H4 (cell line): ENCODE results near the gene SLIT3. TPM values are rescaled to one million over a fixed set of nuclear protein-coding genes. Genes with fewer than 3 reads are reported as not detected.
"Not testable (repeated sequence)": the region's sequence is repeated elsewhere in the genome, so short reads cannot be mapped to it uniquely, and the experiment has no call there.

Source experiments
- DNase-seq: peaks from one replicate; pipeline ENCODE4 v3.0.0-alpha.2; 2015; ENCODE audit warnings: low spot score
- total RNA-seq: library from RNA; depleted of rRNA; stranded (reverse); fragments of >200 nt; shearing (Covaris generic); gene quantifications from 2 replicates; pipeline ENCODE4 v1.2.3, GENCODE V29; 2014

Gene SLIT3
- total RNA-seq, 1 experiment from 2014 or later: 0.58 TPM

DNA sequence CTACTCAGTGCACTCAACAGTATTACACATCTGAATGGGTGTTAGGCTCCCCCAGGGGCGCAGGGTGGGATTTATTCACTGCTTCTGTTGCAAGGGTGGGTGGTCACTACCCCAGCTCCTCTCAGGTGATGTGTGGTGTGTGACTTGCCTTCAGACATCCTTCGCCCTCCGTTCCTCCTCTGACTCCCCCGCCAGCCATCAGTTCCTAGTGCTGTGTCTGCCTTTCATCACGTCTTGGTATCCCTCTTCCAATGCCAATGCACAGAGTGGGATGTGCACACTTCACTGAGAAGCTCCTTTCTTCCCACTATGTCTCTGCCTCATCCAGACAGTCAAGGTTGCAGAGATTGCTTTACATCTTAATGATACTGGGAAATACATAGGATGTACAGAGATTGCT lies 79.4 kb downstream of the SLIT3 start:
- no peak for DNase-seq

DNA sequence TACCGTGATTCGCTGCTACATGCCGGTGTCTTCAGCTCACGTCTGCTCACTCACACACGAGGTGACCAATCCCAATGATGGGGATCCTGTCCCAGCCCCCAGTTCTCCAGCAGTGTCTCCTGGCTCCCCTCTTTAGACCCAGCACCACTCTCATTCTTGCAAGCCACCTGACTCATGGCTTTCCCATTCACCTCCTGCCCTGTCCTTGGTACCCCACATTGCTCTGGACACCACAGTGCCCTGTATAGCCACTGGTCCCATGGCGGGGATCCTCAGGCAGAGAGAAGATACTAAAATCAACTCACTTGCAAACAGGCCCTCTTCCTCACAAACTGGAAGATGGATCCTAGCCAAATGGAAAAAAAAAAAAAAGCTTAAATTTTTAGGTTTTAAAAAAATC lies 81.0 kb downstream of the SLIT3 start:
- DNase-seq: no peak

- no peak for DNase-seq
Measured at GRCh38 chr5:169219351-169219750, 81.6 kb downstream of the SLIT3 start.

GRCh38 chr5:169218861-169219260 lies 82.1 kb downstream of the SLIT3 start:
- DNase-seq: no peak

DNA sequence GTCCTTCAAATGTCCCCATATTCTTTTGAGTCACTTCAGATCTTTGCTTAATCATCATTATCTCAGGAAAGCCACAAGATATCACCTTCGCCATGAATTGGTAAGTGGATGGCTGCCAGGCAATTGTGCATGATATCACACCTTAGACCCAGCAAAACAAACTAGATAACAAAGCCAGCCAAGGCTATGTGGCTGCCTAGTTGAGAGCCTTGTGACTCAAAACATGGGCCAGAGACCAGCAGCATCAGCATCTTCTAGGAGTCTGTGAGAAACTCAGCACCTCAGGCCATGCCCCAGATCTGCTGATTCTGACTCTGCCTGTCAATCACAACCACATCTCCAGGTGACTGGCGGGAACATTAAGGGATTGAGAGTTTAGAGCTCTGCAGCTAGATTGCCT lies 82.8 kb downstream of the SLIT3 start:
- no peak for DNase-seq

DNA sequence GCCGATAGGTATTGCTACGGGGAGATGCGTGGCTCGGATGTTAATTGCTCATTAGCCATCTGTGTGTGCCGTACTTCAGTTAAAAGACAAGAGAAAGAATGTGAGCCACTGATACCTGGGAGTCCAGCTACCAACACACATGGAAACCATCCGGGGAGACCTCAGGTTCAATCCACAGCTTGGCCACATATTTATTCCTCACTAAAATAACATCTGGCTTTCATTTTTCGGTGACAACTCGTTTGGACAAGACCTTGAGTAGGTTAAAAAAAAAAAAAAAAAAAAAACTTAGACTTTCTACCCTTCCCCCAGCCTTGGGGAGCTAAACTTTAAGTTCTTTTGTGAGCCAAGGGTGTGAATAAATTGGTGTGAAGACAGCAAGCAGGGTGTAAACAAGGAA lies 84.1 kb downstream of the SLIT3 start:
- no peak for DNase-seq

DNA sequence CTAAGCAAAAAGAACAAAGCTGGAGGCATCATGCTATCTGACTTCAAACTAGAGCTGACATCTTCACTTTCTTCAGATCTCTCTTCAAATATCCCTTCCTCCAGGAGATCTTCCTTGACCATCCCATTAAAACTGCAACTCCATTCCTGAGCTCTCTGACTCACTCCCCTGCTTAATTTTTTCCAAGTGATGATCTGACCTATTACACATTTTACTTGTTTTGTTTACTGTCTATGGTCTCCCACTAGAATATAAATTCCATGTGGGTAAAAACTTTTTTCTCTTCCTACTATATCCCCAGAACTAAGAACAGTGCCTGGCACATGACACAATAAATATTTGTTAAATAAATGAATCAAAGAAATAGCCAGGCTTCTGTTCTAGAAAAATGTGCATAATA lies 87.5 kb downstream of the SLIT3 start:
- DNase-seq: no peak

DNA sequence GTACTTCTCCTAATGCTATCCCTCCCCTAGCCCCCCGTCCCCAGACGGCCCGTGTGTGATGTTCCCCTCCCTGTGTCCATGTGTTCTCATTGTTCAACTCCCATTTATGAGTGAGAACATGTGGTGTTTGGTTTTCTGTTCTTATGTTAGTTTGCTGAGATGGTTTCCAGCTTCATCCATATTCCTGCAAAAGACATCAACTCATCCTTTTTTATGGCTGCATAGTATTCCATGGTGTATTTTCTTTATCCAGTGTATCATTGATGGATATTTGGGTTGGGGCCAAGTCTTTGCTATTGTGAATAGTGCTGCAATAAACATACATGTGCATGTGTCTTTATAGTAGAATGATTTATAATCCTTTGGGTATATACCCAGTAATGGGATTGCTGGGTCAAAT lies 89.2 kb downstream of the SLIT3 start:
- DNase-seq: not testable (repeated sequence)

GRCh38 chr5:169204788-169205400 lies 96.0 kb downstream of the SLIT3 start:
- DNase-seq: no peak

GRCh38 chr5:169202969-169203368 lies 98.0 kb downstream of the SLIT3 start:
- DNase-seq: no peak

DNA sequence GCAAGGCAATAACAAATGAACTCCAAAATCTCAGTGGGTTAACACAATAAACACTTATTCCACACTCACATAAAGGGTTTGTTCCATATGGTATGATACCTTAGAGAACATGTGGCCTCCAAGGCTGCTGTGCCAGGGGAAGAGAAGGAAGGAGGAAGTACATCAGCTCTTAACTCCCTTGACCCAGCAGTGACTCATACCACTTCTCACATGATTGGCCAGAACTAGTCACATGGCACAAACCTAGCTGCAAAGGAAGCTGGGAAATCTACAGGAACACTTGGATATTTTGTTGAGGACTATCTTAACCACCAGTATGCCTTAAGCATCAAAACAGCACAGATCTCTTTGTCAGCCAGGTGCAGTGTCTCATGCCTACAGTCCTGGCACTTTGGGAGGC lies 99.3 kb downstream of the SLIT3 start:
- no peak for DNase-seq

DNA sequence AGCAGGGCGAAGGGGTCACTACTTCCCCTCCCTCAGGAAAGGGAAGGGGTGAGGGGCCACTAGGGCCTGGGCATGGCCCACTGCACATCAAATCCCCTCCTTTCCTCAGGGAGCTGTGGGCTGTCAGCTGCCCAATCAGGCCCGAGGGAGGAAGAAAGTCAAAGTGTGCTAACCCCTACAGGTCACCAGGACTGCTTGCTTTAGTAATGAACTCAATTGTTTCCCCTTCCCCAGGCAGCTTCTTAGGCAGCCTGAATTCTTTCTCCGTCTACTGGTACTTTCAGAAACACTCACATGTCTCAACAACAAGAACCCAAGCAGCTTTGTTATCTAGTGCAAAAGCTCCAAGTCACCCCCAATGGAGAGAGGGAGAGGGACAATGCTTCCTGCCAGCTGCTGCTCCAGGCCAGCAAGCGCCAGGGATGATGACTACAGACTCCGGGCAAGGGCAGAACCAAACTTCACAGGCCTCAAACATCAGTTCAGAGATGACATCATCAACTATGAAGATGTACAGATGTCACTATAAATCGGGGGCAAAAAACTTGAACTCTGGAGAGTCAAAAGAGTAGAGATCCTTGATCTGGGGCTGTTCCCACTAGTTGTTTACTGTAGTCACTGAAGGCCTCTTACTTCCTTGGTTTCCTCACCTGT lies 100.7 kb downstream of the SLIT3 start:
- DNase-seq: no peak

DNA sequence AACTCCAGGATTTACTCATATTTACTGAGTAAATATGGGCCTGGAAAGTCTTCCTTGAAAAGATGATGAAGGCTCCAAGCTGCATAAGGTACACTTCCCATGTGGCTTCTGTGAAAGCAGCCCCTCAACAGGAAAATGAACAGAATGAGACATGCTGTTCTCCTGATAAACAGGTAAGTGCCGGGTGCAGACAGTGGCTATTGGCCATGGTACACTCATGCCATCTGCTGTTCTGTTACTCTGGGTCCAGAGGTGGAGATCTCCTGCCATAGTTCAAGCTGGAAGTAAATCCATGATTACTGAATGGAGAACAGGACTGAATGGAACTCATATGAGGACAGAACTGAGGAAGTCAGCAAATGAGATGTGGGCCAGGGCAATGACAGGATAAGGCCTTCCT lies 103.6 kb downstream of the SLIT3 start:
- no peak for DNase-seq

- no peak for DNase-seq
Measured at GRCh38 chr5:169196059-169196458, 104.9 kb downstream of the SLIT3 start.

- DNase-seq: no peak
Measured at GRCh38 chr5:169195601-169196000, 105.3 kb downstream of the SLIT3 start.

DNA sequence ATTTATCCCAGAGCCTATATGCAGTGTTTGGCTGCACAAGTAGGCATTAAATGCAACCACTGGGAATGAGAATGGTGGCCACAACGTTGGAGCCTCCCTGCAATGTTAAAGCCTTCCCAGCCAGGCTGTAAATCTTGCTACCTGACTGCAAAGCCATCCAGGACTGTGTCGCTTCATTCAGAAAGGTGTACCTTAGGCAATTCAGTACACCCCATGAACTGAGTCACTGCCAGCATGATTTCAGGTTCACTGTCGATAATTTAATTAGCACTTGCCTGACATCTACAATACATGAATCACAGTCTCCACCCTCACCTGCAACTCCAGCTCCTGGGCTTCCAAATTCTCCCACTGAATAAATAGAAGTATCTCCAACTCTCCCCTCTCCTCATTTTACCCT lies 108.4 kb downstream of the SLIT3 start:
- no peak for DNase-seq

GRCh38 chr5:169190849-169191248 lies 110.1 kb downstream of the SLIT3 start:
- DNase-seq: no peak

DNA sequence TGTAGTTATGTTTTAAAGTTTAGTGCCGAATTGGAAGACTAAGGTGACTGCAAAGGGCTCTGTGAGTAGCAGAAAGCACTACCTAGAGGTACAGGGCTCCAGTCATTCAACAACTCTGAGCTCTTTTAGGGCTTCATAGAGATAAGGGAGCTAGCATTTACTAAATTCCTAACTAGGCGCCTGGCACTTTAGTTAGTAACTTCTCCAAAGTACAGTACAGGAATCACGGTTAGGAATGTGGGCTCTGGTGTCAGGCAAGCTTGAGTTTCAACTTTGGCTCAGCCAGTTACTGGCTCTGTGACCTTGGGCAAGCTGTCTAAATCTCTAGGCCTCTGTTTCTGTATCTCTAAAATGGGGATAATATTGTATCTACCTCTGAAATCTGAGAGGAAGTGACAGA lies 115.3 kb downstream of the SLIT3 start:
- no peak for DNase-seq

DNA sequence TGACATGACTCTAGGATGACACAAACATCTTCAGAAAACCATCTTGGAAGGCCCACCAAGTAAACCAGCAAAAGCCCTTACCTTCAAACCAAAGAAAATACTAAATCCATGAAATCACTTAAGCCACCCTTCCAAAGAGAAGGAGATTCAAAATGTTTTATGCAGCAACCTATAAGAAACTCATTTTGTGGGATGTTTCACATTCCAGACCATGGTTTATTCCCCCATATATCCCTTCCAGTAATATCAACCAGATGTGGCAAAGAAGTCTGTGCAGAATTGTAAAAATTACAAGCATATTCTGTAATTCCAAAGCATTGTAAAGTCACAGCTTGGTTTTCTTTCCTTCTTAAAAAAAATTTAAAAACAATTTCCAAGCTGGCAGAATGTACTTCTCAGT lies 117.4 kb downstream of the SLIT3 start:
- DNase-seq: no peak

DNA sequence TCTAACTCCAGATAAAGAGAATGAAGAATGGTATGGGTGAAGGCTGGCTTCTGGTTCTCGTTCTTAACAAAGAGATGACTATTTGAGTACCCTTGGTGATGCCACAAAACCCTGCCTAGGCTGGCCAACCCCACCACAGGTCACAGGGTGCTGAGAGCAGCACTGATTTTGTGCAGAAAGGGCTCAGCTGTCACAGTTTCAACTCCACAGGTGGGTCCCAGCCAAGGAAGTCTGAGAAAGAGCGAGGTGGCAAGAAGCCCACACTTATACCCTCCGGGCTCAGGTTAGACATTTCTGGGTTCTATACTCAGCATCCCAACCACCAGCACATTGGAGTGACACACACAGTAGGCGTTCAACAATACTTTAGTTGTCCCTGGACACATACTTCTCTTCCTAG lies 118.1 kb downstream of the SLIT3 start:
- no peak for DNase-seq

DNA sequence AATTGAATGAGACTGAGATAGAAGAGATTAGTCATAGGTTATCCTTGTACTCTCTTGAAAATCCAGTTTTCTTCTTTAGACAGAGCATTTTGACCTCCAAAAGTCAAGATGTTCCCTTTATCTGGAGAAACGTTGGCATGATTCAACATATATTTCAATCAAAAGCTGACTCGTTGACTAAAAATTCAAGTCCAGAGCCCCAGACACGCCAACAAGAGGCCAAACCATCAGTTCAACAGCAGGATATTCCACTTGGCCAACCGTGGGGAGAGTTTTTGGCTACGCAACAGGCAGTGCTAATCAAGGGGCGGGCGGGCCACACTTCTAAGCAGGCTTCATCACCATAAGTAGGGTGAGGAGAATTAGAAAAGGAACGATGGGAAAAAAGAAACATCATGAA lies 119.1 kb downstream of the SLIT3 start:
- no peak for DNase-seq

- DNase-seq: no peak
Measured at GRCh38 chr5:169178754-169179153, 122.2 kb downstream of the SLIT3 start.

GRCh38 chr5:169178274-169178673 lies 122.7 kb downstream of the SLIT3 start:
- no peak for DNase-seq
